VCaP (cell line): Measurements from ENCODE around the gene NIPBL.

ENCODE experiments used
- H3K27ac ChIP-seq: fragments of 450-650 bp; 2 replicates; pipeline ENCODE4 v1.5.1; 2017
- CTCF ChIP-seq: fragments of 450-650 bp; conservative IDR thresholded peaks from 2 replicates; pipeline ENCODE4 v1.5.1; 2017; ENCODE audit warnings: mild to moderate bottlenecking, moderate library complexity

NIPBL gene

GRCh38 chr5:36935805-36936204, 59.2 kb downstream of the NIPBL start:
- no peak overlapping the region for H3K27ac ChIP-seq

GRCh38 chr5:36936309-36936708, 59.7 kb downstream of the NIPBL start:
- H3K27ac ChIP-seq = no peak overlapping the region
- no peak for TF ChIP-seq CTCF

More at GRCh38 chr5:36935805-36936204, 59.2 kb downstream of the NIPBL start:
- TF ChIP-seq CTCF = no peak

GRCh38 chr5:36938129-36938528, 61.6 kb downstream of the NIPBL start:
- TF ChIP-seq CTCF = no peak
- H3K27ac ChIP-seq = no peak overlapping the region

- no peak overlapping the region for H3K27ac ChIP-seq
Observed at GRCh38 chr5:36939969-36940858, 63.6 kb downstream of the NIPBL start.

GRCh38 chr5:36943584-36943983, 67.0 kb downstream of the NIPBL start:
- no peak for TF ChIP-seq CTCF
- H3K27ac ChIP-seq = no peak overlapping the region

More at GRCh38 chr5:36939969-36940858, 63.6 kb downstream of the NIPBL start:
- TF ChIP-seq CTCF = no peak

GRCh38 chr5:36944024-36944423, 67.5 kb downstream of the NIPBL start:
- H3K27ac ChIP-seq = no peak overlapping the region
- no peak for TF ChIP-seq CTCF

- H3K27ac ChIP-seq = no peak overlapping the region
- peak; percentile 83 for TF ChIP-seq CTCF
Observed at GRCh38 chr5:36944607-36945225, 68.1 kb downstream of the NIPBL start.
